Ovary (tissue), 3 donors: ENCODE results near the gene BBLN.

Experiments
- CTCF ChIP-seq, 3 donors: fragments of 450-650 bp in 2 of 3; fragments of 200-600 bp in 1 of 3; IDR thresholded peaks; one replicate each; pipeline versions ENCODE4 v1.5.1 to v1.8.0; 2016 to 2022; ENCODE audit warnings: antibody characterized with exemption in 3 of 3, mild to moderate bottlenecking in 1 of 3
- EP300 ChIP-seq: sonication (generic); formaldehyde crosslinking; IDR thresholded peaks from one replicate; pipeline ENCODE4 v1.6.1; 2017; ENCODE audit warnings: antibody characterized with exemption
- POLR2A ChIP-seq: fragments of 450-650 bp; IDR thresholded peaks from one replicate; pipeline ENCODE4 v1.6.1; 2017; ENCODE audit warnings: antibody characterized with exemption, mild to moderate bottlenecking, moderate library complexity
- donor health status: DM: no; HTN: no; CAD: no.

- TF ChIP-seq CTCF (IDR thresholded peaks at IDR 0.05), result no peak
- TF ChIP-seq POLR2A, result no peak
- no peak for TF ChIP-seq EP300
These were observed 4.3 kb downstream of the BBLN start for GRCh38 chr9:128164307-128164885.
